Liver (tissue), 9 donors: Measurements from ENCODE around the gene S100A4. TPM values are rescaled to one million over a fixed set of nuclear protein-coding genes. Genes with fewer than 3 reads are reported as not detected.
"Not testable (repeated sequence)": the region's sequence is repeated elsewhere in the genome, so short reads cannot be mapped to it uniquely, and the experiment has no call there.

Experiments used
- DNase-seq: peaks from one replicate; pipeline ENCODE4 v3.0.0-alpha.2; 2017; ENCODE audit warnings: low spot score
- H3K27ac ChIP-seq, 2 donors: one replicate each; pipeline ENCODE4 v1.7.0; 2013; ENCODE audit warnings: inconsistent platforms in 2 of 2, low read length in 2 of 2, control low read depth in 1 of 2, low read depth in 1 of 2, mild to moderate bottlenecking in 1 of 2
- H3K27me3 ChIP-seq, 4 donors: one replicate each; pipeline versions ENCODE4 v1.6.1 to v1.7.0; 2013; ENCODE audit warnings: low read length in 3 of 4, inconsistent platforms in 1 of 4, mild to moderate bottlenecking in 1 of 4, moderate library complexity in 1 of 4; ENCODE audit not compliant: control insufficient read depth in 4 of 4, insufficient read depth in 4 of 4
- H3K36me3 ChIP-seq, 4 donors: one replicate each; pipeline versions ENCODE4 v1.6.1 to v1.7.0; 2013; ENCODE audit warnings: low read length in 3 of 4, mild to moderate bottlenecking in 3 of 4, low read depth in 1 of 4, moderate library complexity in 1 of 4; ENCODE audit not compliant: control insufficient read depth in 4 of 4, insufficient read depth in 3 of 4
- H3K4me1 ChIP-seq, 4 donors: one replicate each; pipeline versions ENCODE4 v1.6.1 to v1.7.0; 2013; ENCODE audit warnings: low read length in 3 of 4, mild to moderate bottlenecking in 3 of 4, moderate library complexity in 1 of 4; ENCODE audit not compliant: control insufficient read depth in 4 of 4, insufficient read depth in 4 of 4
- H3K4me3 ChIP-seq, 3 donors: one replicate each; pipeline versions ENCODE4 v1.6.1 to v1.7.0; 2013; ENCODE audit warnings: low read length in 3 of 3, control low read depth in 1 of 3, low read depth in 1 of 3, mild to moderate bottlenecking in 1 of 3
- H3K9ac ChIP-seq, 2 donors: one replicate each; pipeline ENCODE4 v1.7.0; 2013; ENCODE audit warnings: low read length in 2 of 2, mild to moderate bottlenecking in 2 of 2, moderate library complexity in 2 of 2, control low read depth in 1 of 2, low read depth in 1 of 2
- H3K9me3 ChIP-seq, 4 donors: one replicate each; pipeline versions ENCODE4 v1.6.1 to v1.7.0; 2013; ENCODE audit warnings: low read length in 3 of 4; ENCODE audit not compliant: control insufficient read depth in 4 of 4
- ATF3 ChIP-seq: IDR thresholded peaks from 2 replicates; pipeline ENCODE4 v1.6.1; 2016; ENCODE audit warnings: antibody characterized with exemption
- CTCF ChIP-seq: fragments of 150-350 bp; IDR thresholded peaks from 2 replicates; pipeline ENCODE4 v1.5.1; 2017; ENCODE audit warnings: improper control_type of control experiment, low read depth, low read length; ENCODE audit not compliant: missing input control
- EGR1 ChIP-seq, 2 donors: IDR thresholded peaks; 2 replicates each; pipeline ENCODE4 v1.6.1; 2016 to 2018; ENCODE audit warnings: antibody characterized with exemption in 2 of 2, low read depth in 2 of 2
- FOXA1 ChIP-seq: IDR thresholded peaks from 2 replicates; pipeline ENCODE4 v1.6.1; 2016; ENCODE audit warnings: antibody characterized with exemption
- FOXA2 ChIP-seq: IDR thresholded peaks from 2 replicates; pipeline ENCODE4 v1.6.1; 2016; ENCODE audit warnings: antibody characterized with exemption
- GABPA ChIP-seq, 2 donors: IDR thresholded peaks in 1 of 2; conservative IDR thresholded peaks in 1 of 2; 2 replicates each; pipeline ENCODE4 v1.6.1; 2016; ENCODE audit warnings: antibody characterized with exemption in 2 of 2, mild to moderate bottlenecking in 1 of 2, moderate library complexity in 1 of 2
- HNF4A ChIP-seq, 2 donors: conservative IDR thresholded peaks; 2 replicates each; pipeline ENCODE4 v1.6.1; 2016; ENCODE audit warnings: antibody characterized with exemption in 2 of 2, mild to moderate bottlenecking in 2 of 2
- HNF4G ChIP-seq: IDR thresholded peaks from 2 replicates; pipeline ENCODE4 v1.6.1; 2016; ENCODE audit warnings: antibody characterized with exemption
- JUND ChIP-seq, 2 donors: IDR thresholded peaks; 2 replicates each; pipeline ENCODE4 v1.6.1; 2016; ENCODE audit warnings: antibody characterized with exemption in 2 of 2
- MAX ChIP-seq: IDR thresholded peaks from 2 replicates; pipeline ENCODE4 v1.6.1; 2016; ENCODE audit warnings: antibody characterized with exemption
- NR2F2 ChIP-seq: IDR thresholded peaks from 2 replicates; pipeline ENCODE4 v1.6.1; 2016; ENCODE audit warnings: antibody characterized with exemption
- RAD21 ChIP-seq, 2 donors: IDR thresholded peaks; 2 replicates each; pipeline ENCODE4 v1.6.1; 2016; ENCODE audit warnings: antibody characterized with exemption in 2 of 2, mild to moderate bottlenecking in 2 of 2
- REST ChIP-seq: IDR thresholded peaks from 2 replicates; pipeline ENCODE4 v1.6.1; 2016; ENCODE audit warnings: antibody characterized with exemption, mild to moderate bottlenecking
- RXRA ChIP-seq, 2 donors: IDR thresholded peaks; 2 replicates each; pipeline ENCODE4 v1.6.1; 2017 to 2018; ENCODE audit warnings: antibody characterized with exemption in 2 of 2, mild to moderate bottlenecking in 1 of 2
- SP1 ChIP-seq: IDR thresholded peaks from 2 replicates; pipeline ENCODE4 v1.6.1; 2018; ENCODE audit warnings: antibody characterized with exemption, mild to moderate bottlenecking
- TAF1 ChIP-seq: conservative IDR thresholded peaks from 2 replicates; pipeline ENCODE4 v1.6.1; 2016; ENCODE audit warnings: antibody characterized with exemption, mild to moderate bottlenecking
- YY1 ChIP-seq: IDR thresholded peaks from 2 replicates; pipeline ENCODE4 v1.6.1; 2016; ENCODE audit warnings: antibody characterized with exemption, mild to moderate bottlenecking
- ZBTB33 ChIP-seq: IDR thresholded peaks from 2 replicates; pipeline ENCODE4 v1.6.1; 2016; ENCODE audit warnings: antibody characterized with exemption
- WGBS: extraction: QIAGEN DNeasy Blood & Tissue Kit; methylation state at CpG from one replicate; pipeline ENCODE4 v1.1.7; 2013; 5-methylcytosine and 5-hydroxymethylcytosine counted together
- polyA plus RNA-seq, 2 donors: library from polyadenylated mRNA; stranded (reverse) in 1 of 2; unstranded in 1 of 2; fragments of 200-250 nt in 1 of 2; fragments of >200 nt in 1 of 2; fragmentation: Nextera tagmentation in 1 of 2; extraction: Ambion mirVana in 1 of 2; gene quantifications; one replicate each; pipeline versions ENCODE4 v1.2.1 to v1.2.3, GENCODE V29; 2013 to 2015
- total RNA-seq, 2 donors: library from RNA; depleted of rRNA; stranded (reverse); fragments of >200 nt; gene quantifications; one replicate each; pipeline ENCODE4 v1.2.3, GENCODE V29; 2014
- donor health status: healthy.
- donor health status: healthy.
- donor health status: healthy.
- donor health status: healthy.
- donor health status: healthy.

S100A4 gene
- total and polyA plus RNA-seq, 4 donors, result 4.8 to 69.8 (median 16.7) TPM

- 86% methylated on average over 2 of the region's 2 CpGs for WGBS
- Histone ChIP-seq H3K27ac (no peak overlapping the region), H3K9ac (no peak overlapping the region), H3K27me3 (no peaks in the 10 kb centered on the region), H3K4me3 (no peak overlapping the region), H3K36me3 (no peaks in the 10 kb centered on the region), H3K9me3 (no peaks in the 10 kb centered on the region), H3K4me1 (no peaks in the 10 kb centered on the region)
- TF ChIP-seq MAX (no peak), YY1 (no peak), SP1 (no peak), TAF1 (no peak), CTCF (no peak), EGR1 (IDR thresholded peaks at IDR 0.05; ENCODE audit: low read depth in 2 of 2) (no peak), REST (no peak), NR2F2 (no peak), FOXA1 (no peak), HNF4G (no peak), ZBTB33 (no peak), RAD21 (IDR thresholded peaks at IDR 0.05) (no peak), ATF3 (no peak), GABPA (IDR thresholded peaks at IDR 0.05 in 1 of 2, conservative IDR thresholded peaks at IDR 0.05 in 1 of 2) (no peak), RXRA (IDR thresholded peaks at IDR 0.05) (no peak), FOXA2 (no peak), JUND (IDR thresholded peaks at IDR 0.05) (no peak), HNF4A (conservative IDR thresholded peaks at IDR 0.05) (no peak)
- DNase-seq, result no peak
Observed at GRCh38 chr1:153583976-153584375, 38.4 kb upstream of the S100A4 start.

- not testable (repeated sequence) for H3K36me3 ChIP-seq, H3K4me3 ChIP-seq, H3K27ac ChIP-seq, DNase-seq, H3K9me3 ChIP-seq, H3K4me1 ChIP-seq, H3K9ac ChIP-seq, H3K27me3 ChIP-seq
- 78% methylated on average over 3 of the region's 3 CpGs for WGBS
Observed at GRCh38 chr1:153583514-153583913, 37.9 kb upstream of the S100A4 start.

- not testable (repeated sequence) for DNase-seq, H3K27ac ChIP-seq, H3K9ac ChIP-seq, H3K9me3 ChIP-seq, H3K36me3 ChIP-seq, H3K4me1 ChIP-seq, H3K4me3 ChIP-seq, H3K27me3 ChIP-seq
- 97% methylated on average over 32 of the region's 34 CpGs for WGBS
Observed at GRCh38 chr1:153582836-153583235, 37.2 kb upstream of the S100A4 start.
